Keratinocyte (primary cell): ENCODE results near the gene FHIT. TPM values are rescaled to one million over a fixed set of nuclear protein-coding genes. Genes with fewer than 3 reads are reported as not detected.

Experiments
- DNase-seq: peaks from one replicate; pipeline ENCODE4 v3.0.0-alpha.2; 2011; ENCODE audit warnings: low read depth, missing footprints, low spot score
- FAIRE-seq: peaks from 2 replicates; lab custom pipeline; 2011; peaks lifted over from hg19 to GRCh38; lab: Jason Lieb, UNC
- H2AFZ ChIP-seq: 2 replicates; pipeline ENCODE4 v1.6.0; 2012; ENCODE audit warnings: low read length, control low read depth, inconsistent platforms; ENCODE audit not compliant: control insufficient read depth
- H3K27ac ChIP-seq: 2 replicates; pipeline ENCODE4 v1.5.1; 2011; ENCODE audit warnings: low read length; ENCODE audit not compliant: control insufficient read depth, insufficient read depth
- H3K27me3 ChIP-seq: 3 replicates; pipeline ENCODE4 v1.6.0; 2011; ENCODE audit warnings: low read length; ENCODE audit not compliant: control insufficient read depth, insufficient read depth; ENCODE audit errors: extremely low read depth
- H3K36me3 ChIP-seq, 2 experiments: 2 replicates in 1 of 2; 3 replicates in 1 of 2; pipeline ENCODE4 v1.5.1; 2011; ENCODE audit warnings: low read length in 2 of 2, mild to moderate bottlenecking in 1 of 2; ENCODE audit not compliant: control insufficient read depth in 2 of 2, insufficient read depth in 2 of 2; ENCODE audit errors: extremely low read depth in 1 of 2
- H3K4me1 ChIP-seq: 3 replicates; pipeline ENCODE4 v1.5.1; 2011; ENCODE audit warnings: low read length; ENCODE audit not compliant: control insufficient read depth, insufficient read depth; ENCODE audit errors: extremely low read depth
- H3K4me2 ChIP-seq: 3 replicates; pipeline ENCODE4 v1.6.0; 2011; ENCODE audit warnings: low read depth, low read length; ENCODE audit not compliant: control insufficient read depth, insufficient read depth; ENCODE audit errors: extremely low read depth
- H3K4me3 ChIP-seq, 3 experiments: fragments of 200-600 bp in 1 of 3; sonication (generic) in 1 of 3; 2 replicates in 2 of 3; 3 replicates in 1 of 3; pipeline ENCODE4 v1.5.1; 2011 to 2016; ENCODE audit warnings: low read length in 3 of 3, mild to moderate bottlenecking in 3 of 3, control low read depth in 2 of 3, inconsistent platforms in 1 of 3, low read depth in 1 of 3, mixed read lengths in 1 of 3, mixed run types in 1 of 3, moderate library complexity in 1 of 3; ENCODE audit not compliant: control insufficient read depth in 2 of 3, insufficient read depth in 2 of 3; ENCODE audit errors: extremely low read depth in 1 of 3
- H3K79me2 ChIP-seq: 2 replicates; pipeline ENCODE4 v1.6.0; 2012; ENCODE audit warnings: low read length; ENCODE audit not compliant: control insufficient read depth, insufficient read depth
- H3K9ac ChIP-seq: 3 replicates; pipeline ENCODE4 v1.6.0; 2011; ENCODE audit warnings: low read length; ENCODE audit not compliant: control insufficient read depth, insufficient read depth; ENCODE audit errors: extremely low read depth
- H3K9me1 ChIP-seq: 3 replicates; pipeline ENCODE4 v1.6.0; 2011; ENCODE audit warnings: low read length; ENCODE audit not compliant: control insufficient read depth, insufficient read depth; ENCODE audit errors: extremely low read depth
- H3K9me3 ChIP-seq: 2 replicates; pipeline ENCODE4 v1.5.1; 2012; ENCODE audit warnings: low read depth, low read length; ENCODE audit not compliant: control insufficient read depth
- H4K20me1 ChIP-seq: 3 replicates; pipeline ENCODE4 v1.6.0; 2011; ENCODE audit warnings: low read length; ENCODE audit not compliant: control insufficient read depth, insufficient read depth; ENCODE audit errors: extremely low read depth
- EZH2 ChIP-seq: IDR thresholded peaks from one replicate; pipeline ENCODE4 v1.6.1; 2012; ENCODE audit warnings: inconsistent platforms, mild to moderate bottlenecking, low read length, moderate library complexity
- dilution Hi-C: fragments of 300-500 bp; cut with MboI; formaldehyde crosslinking; loops from one replicate; pipeline ENCODE4 v1.7.0; 2020; ENCODE audit warnings: low sequenced_read_pairs; ENCODE audit not compliant: extremely low pct_ligation_motif_present
- polyA plus RNA-seq, 5 experiments: library from polyadenylated mRNA; depleted of rRNA in 3 of 5; stranded (reverse) in 3 of 5; stranded (forward) in 1 of 5; unstranded in 1 of 5; fragments of >200 nt; gene quantifications; 1 replicate in 1 of 5; 2 replicates in 3 of 5; 3 replicates in 1 of 5; pipeline versions ENCODE4 v1.2.1 to v1.2.3, GENCODE V29; 2011 to 2012; ENCODE audit warnings: missing spikeins in 2 of 5, low read depth in 1 of 5, low replicate concordance in 1 of 5
- TF ChIP-seq, protein P1 (sequence below), 3 experiments: IDR thresholded peaks in 1 of 3; conservative IDR thresholded peaks in 1 of 3; optimal IDR thresholded peaks in 1 of 3; 2 replicates in 2 of 3; 3 replicates in 1 of 3; pipeline versions ENCODE3 to v1.5.1; 2011; ENCODE audit warnings: low read length in 3 of 3, mild to moderate bottlenecking in 3 of 3, moderate library complexity in 2 of 3, control low read depth in 1 of 3, inconsistent platforms in 1 of 3; ENCODE audit not compliant: insufficient read depth in 2 of 3; ENCODE audit errors: extremely low read depth in 1 of 3

The FHIT gene
- polyA plus RNA-seq, 1 donor (not counting 4 experiments of a cell fraction or from before 2014, with no cell fraction given): 2.2 TPM

DNA sequence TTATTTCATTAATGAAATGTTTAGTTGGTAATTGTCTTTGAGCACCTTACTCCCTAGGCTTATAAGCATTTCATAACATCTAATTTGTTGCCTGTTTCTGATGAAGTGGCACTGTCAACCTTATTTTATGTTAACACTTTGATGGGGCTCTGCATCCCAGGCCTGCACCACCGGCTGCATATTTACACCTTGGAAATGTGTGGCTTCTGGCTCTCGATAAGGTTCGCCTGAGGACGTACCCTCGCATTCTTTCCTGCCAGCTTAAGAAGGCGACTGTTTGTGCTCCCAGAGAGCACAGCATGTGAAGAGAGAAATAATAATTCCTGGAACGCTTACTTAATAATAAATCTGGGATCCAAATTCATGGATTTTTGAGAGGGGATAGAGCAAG, 1438.1 kb downstream of the FHIT start:
- Histone ChIP-seq H3K79me2 (no peaks in the 10 kb centered on the region), H3K36me3 (no peaks in the 10 kb centered on the region), H3K4me1 (peaks cover 12% of the 10 kb centered on the region), H3K27ac (no peak overlapping the region), H3K9me3 (no peaks in the 10 kb centered on the region), H4K20me1 (no peaks in the 10 kb centered on the region), H3K9me1 (no peaks in the 10 kb centered on the region), H3K4me3 (no peak overlapping the region), H3K27me3 (no peaks in the 10 kb centered on the region), H3K9ac (no peak overlapping the region), H2AFZ (no peak overlapping the region), H3K4me2 (no peak overlapping the region)
- DNase-seq (no peak), FAIRE-seq (no peak)
- dilution Hi-C loops: loop anchor here (5.0 kb wide), 1 partner anchor 39 kb away; no protein-coding TSS in a partner anchor
- TF ChIP-seq, protein P1, sequence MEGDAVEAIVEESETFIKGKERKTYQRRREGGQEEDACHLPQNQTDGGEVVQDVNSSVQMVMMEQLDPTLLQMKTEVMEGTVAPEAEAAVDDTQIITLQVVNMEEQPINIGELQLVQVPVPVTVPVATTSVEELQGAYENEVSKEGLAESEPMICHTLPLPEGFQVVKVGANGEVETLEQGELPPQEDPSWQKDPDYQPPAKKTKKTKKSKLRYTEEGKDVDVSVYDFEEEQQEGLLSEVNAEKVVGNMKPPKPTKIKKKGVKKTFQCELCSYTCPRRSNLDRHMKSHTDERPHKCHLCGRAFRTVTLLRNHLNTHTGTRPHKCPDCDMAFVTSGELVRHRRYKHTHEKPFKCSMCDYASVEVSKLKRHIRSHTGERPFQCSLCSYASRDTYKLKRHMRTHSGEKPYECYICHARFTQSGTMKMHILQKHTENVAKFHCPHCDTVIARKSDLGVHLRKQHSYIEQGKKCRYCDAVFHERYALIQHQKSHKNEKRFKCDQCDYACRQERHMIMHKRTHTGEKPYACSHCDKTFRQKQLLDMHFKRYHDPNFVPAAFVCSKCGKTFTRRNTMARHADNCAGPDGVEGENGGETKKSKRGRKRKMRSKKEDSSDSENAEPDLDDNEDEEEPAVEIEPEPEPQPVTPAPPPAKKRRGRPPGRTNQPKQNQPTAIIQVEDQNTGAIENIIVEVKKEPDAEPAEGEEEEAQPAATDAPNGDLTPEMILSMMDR (optimal IDR thresholded peaks at IDR 0.05 in 1 of 3, IDR thresholded peaks at IDR 0.05 in 1 of 3, conservative IDR thresholded peaks at IDR 0.05 in 1 of 3; ENCODE audit: extremely low read depth in 1 of 3, insufficient read depth in 2 of 3, low read length in 3 of 3): no peak
- TF ChIP-seq EZH2: no peak

DNA sequence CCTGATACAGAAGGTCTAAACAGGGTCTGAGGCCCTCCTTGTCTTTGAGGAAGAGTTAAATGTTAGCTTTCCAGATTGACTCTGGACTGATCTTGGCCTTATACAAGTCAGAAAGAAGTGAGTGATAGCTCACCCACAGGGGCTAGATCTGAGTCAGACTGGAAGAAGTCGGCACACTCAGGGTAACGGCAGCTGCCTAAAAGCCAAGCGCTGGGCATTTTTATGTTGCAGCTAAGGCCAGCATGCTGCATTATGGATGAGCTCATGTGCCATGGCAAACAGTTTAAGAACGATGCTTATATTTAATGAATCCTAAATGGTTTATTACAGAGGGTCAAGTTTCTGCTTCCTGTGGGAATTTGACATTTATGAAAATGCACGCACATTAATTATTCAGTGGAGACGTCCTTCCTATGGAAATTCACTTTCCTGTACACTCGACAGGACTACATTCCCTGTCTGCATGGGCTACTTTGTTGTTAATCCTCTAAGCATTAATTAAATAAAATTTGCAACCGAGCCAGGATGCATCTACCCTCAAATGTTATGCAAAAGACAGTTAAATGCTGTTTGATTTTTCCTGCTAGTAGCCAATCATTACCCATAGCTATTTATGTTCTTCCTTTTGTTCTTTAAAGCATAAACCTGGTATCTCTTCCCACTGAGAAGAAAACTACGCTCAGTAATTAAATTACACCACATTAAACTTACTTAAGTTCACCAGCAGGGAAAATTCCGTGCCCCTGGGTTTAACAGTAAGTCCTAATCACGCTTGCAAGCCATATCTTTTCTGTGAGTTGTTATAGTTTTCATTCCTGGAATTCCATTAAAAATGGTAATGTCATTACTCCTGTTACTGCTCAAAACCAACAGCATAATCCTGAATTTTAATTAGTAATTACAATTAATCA, 1438.8 kb downstream of the FHIT start:
- no peak overlapping the region for H3K9ac ChIP-seq
- FAIRE-seq: no peak
- H3K27ac ChIP-seq: no peak overlapping the region
- H4K20me1 ChIP-seq: no peaks in the 10 kb centered on the region
- DNase-seq: no peak
- H3K27me3 ChIP-seq: no peaks in the 10 kb centered on the region
- H3K4me3 ChIP-seq: no peak overlapping the region
- H3K79me2 ChIP-seq: no peaks in the 10 kb centered on the region
- H3K9me1 ChIP-seq: no peaks in the 10 kb centered on the region
- peaks cover 10% of the 10 kb centered on the region for H3K4me1 ChIP-seq
- no peak overlapping the region for H2AFZ ChIP-seq
- TF ChIP-seq, protein P1 (optimal IDR thresholded peaks at IDR 0.05 in 1 of 3, IDR thresholded peaks at IDR 0.05 in 1 of 3, conservative IDR thresholded peaks at IDR 0.05 in 1 of 3; ENCODE audit: extremely low read depth in 1 of 3, insufficient read depth in 2 of 3, low read length in 3 of 3): no peak
- no peak for TF ChIP-seq EZH2
- no peaks in the 10 kb centered on the region for H3K9me3 ChIP-seq
- no peak overlapping the region for H3K4me2 ChIP-seq
- dilution Hi-C loops: loop anchor here (5.0 kb wide), 1 partner anchor 40 kb away; no protein-coding TSS in a partner anchor
- H3K36me3 ChIP-seq: no peaks in the 10 kb centered on the region
